Suprapubic skin (tissue), 4 donors: ENCODE data around the gene GRK5. TPM values are rescaled to one million over a fixed set of nuclear protein-coding genes. Genes with fewer than 3 reads are reported as not detected.
A peak's percentile ranks its signal among the peaks of the same experiment; 100 is the strongest.

Experiments
- DNase-seq, 2 donors: peaks; one replicate each; pipeline ENCODE4 v3.0.0-alpha.2; 2019; ENCODE audit warnings: low spot score in 2 of 2
- H3K27ac ChIP-seq: fragments of 200-600 bp; sonication (generic); one replicate; pipeline ENCODE4 v1.5.1; 2019
- H3K27me3 ChIP-seq: fragments of 200-600 bp; sonication (generic); one replicate; pipeline ENCODE4 v1.5.1; 2019
- H3K36me3 ChIP-seq: fragments of 200-600 bp; sonication (generic); one replicate; pipeline ENCODE4 v1.5.1; 2019
- H3K4me1 ChIP-seq: fragments of 200-600 bp; sonication (generic); one replicate; pipeline ENCODE4 v1.5.1; 2019
- H3K4me3 ChIP-seq: fragments of 200-600 bp; sonication (generic); one replicate; pipeline ENCODE4 v1.5.1; 2019; ENCODE audit warnings: mild to moderate bottlenecking
- H3K9me3 ChIP-seq: fragments of 200-600 bp; sonication (generic); one replicate; pipeline ENCODE4 v1.5.1; 2019
- CTCF ChIP-seq, 2 donors: fragments of 200-600 bp in 1 of 2; fragments of 450-650 bp in 1 of 2; sonication (generic) in 1 of 2; IDR thresholded peaks; one replicate each; pipeline ENCODE4 v1.5.1; 2016 to 2019; ENCODE audit warnings: antibody characterized with exemption in 2 of 2, mild to moderate bottlenecking in 1 of 2, moderate library complexity in 1 of 2
- EP300 ChIP-seq: sonication (generic); formaldehyde crosslinking; IDR thresholded peaks from one replicate; pipeline ENCODE4 v1.6.1; 2017; ENCODE audit warnings: antibody characterized with exemption
- POLR2A ChIP-seq, 2 donors: fragments of 450-650 bp; IDR thresholded peaks; one replicate each; pipeline ENCODE4 v1.6.1; 2017; ENCODE audit warnings: antibody characterized with exemption in 2 of 2, mild to moderate bottlenecking in 2 of 2, moderate library complexity in 2 of 2
- POLR2AphosphoS5 ChIP-seq, 3 donors: sonication (generic); formaldehyde crosslinking; IDR thresholded peaks; one replicate each; pipeline ENCODE4 v1.6.1; 2017; ENCODE audit warnings: antibody characterized with exemption in 3 of 3
- WGBS: methylation state at CpG from one replicate; pipeline ENCODE4 v1.1.5; 2018; 5-methylcytosine and 5-hydroxymethylcytosine counted together
- total RNA-seq, 4 donors: library from RNA; depleted of rRNA; stranded (reverse); fragments of >200 nt; gene quantifications; one replicate each; pipeline ENCODE4 v1.1.0, GENCODE V29; 2016

GRK5 gene
- total RNA-seq, 4 donors from 2014 or later: 4.8 to 9.0 (median 6.7) TPM

GRCh38 chr10:119488675-119489074 lies 281.3 kb downstream of the GRK5 start:
- Histone ChIP-seq H3K4me3 (no peak overlapping the region), H3K9me3 (no peaks in the 10 kb centered on the region), H3K36me3 (no peaks in the 10 kb centered on the region), H3K4me1 (peaks cover 9% of the 10 kb centered on the region), H3K27me3 (no peaks in the 10 kb centered on the region), H3K27ac (no peak overlapping the region)
- DNase-seq: no peak
- TF ChIP-seq POLR2A (IDR thresholded peaks at IDR 0.05) (no peak), EP300 (no peak), POLR2AphosphoS5 (IDR thresholded peaks at IDR 0.05) (no peak), CTCF (IDR thresholded peaks at IDR 0.05) (no peak)
- 87% methylated on average over 7 of the region's 7 CpGs for WGBS

GRCh38 chr10:119489991-119490326 lies 282.6 kb downstream of the GRK5 start:
- no peak overlapping the region for H3K4me3 ChIP-seq

GRCh38 chr10:119491966-119492757 lies 284.8 kb downstream of the GRK5 start:
- TF ChIP-seq CTCF (IDR thresholded peaks at IDR 0.05) (no peak), POLR2A (IDR thresholded peaks at IDR 0.05) (no peak), EP300 (no peak), POLR2AphosphoS5 (IDR thresholded peaks at IDR 0.05) (no peak)
- no peaks in the 10 kb centered on the region for H3K9me3 ChIP-seq
- no peak overlapping the region for H3K4me3 ChIP-seq
- H3K36me3 ChIP-seq: no peaks in the 10 kb centered on the region
- no peaks in the 10 kb centered on the region for H3K27me3 ChIP-seq
- no peak overlapping the region for H3K27ac ChIP-seq
- no peak for DNase-seq
- H3K4me1 ChIP-seq: peaks cover 17% of the 10 kb centered on the region
- WGBS: 89% methylated on average over 6 of the region's 6 CpGs

More at GRCh38 chr10:119489991-119490326, 282.6 kb downstream of the GRK5 start:
- Histone ChIP-seq H3K27ac (no peak overlapping the region), H3K4me1 (peaks cover 17% of the 10 kb centered on the region), H3K9me3 (no peaks in the 10 kb centered on the region), H3K36me3 (no peaks in the 10 kb centered on the region), H3K27me3 (no peaks in the 10 kb centered on the region)
- WGBS: 81% methylated on average over 3 of the region's 5 CpGs
- TF ChIP-seq CTCF (IDR thresholded peaks at IDR 0.05) (no peak), POLR2AphosphoS5 (IDR thresholded peaks at IDR 0.05) (no peak), EP300 (no peak), POLR2A (IDR thresholded peaks at IDR 0.05) (no peak)
- no peak for DNase-seq

- peaks cover 17% of the 10 kb centered on the region for H3K4me1 ChIP-seq
- H3K36me3 ChIP-seq: no peaks in the 10 kb centered on the region
- 80% methylated on average over 11 of the region's 11 CpGs for WGBS
- no peaks in the 10 kb centered on the region for H3K27me3 ChIP-seq
- no peak overlapping the region for H3K27ac ChIP-seq
- no peak overlapping the region for H3K4me3 ChIP-seq
- no peak for DNase-seq
- no peak for TF ChIP-seq POLR2A (IDR thresholded peaks at IDR 0.05)
- TF ChIP-seq CTCF (IDR thresholded peaks at IDR 0.05): no peak
- no peaks in the 10 kb centered on the region for H3K9me3 ChIP-seq
These were observed 285.8 kb downstream of the GRK5 start for GRCh38 chr10:119493155-119493554.

- 65% methylated on average over 6 of the region's 6 CpGs for whole genome bisulfite sequencing
- Histone ChIP-seq H3K36me3 (no peaks in the 10 kb centered on the region), H3K4me1 (peaks cover 15% of the 10 kb centered on the region), H3K27me3 (no peaks in the 10 kb centered on the region), H3K27ac (peak overlapping the region; percentile 32), H3K4me3 (no peak overlapping the region), H3K9me3 (no peaks in the 10 kb centered on the region)
- DNase-seq: no peak
- no peak for TF ChIP-seq POLR2A (IDR thresholded peaks at IDR 0.05)
- TF ChIP-seq POLR2AphosphoS5 (IDR thresholded peaks at IDR 0.05): no peak
- no peak for TF ChIP-seq CTCF (IDR thresholded peaks at IDR 0.05)
- no peak for TF ChIP-seq EP300
These were observed 287.1 kb downstream of the GRK5 start for GRCh38 chr10:119494236-119495020.
